ENCODE measurements around the gene SDC4. TPM values are rescaled to one million over a fixed set of nuclear protein-coding genes. Genes with fewer than 3 reads are reported as not detected.
A peak's percentile ranks its signal among the peaks of the same experiment; 100 is the strongest.

The SDC4 gene
- total RNA-seq, 2 donors from 2014 or later: 123 to 266 TPM

DNA sequence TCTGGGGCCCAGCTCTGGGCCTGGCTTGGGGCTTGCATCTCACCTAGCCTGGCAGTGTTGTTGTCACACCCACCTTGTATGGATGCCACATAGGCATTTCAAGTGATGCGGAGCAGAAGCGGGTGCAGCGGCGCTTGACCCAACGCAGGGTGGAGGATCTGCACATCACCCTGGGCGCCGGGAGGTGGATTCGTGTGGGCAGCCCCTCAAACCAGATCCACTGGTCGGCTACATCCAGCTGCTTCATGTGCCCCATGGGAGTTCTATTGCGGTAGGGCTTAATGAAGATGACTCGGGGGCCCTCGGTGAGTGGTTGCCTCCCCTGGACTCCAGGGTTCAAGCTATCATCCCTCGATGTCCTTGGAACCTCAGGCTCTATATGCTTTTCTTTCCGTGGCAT, 26.7 kb upstream of the SDC4 start:
- DNase-seq (ENCODE audit: low spot score): no peak
- H3K9me3 ChIP-seq: no peaks in the 10 kb centered on the region
- H3K4me3 ChIP-seq: no peak overlapping the region
- intact Hi-C loops (cut with DNase I): loop anchor here (1.0 to 5.0 kb wide), 3 partner anchors 32 to 62 kb away; partner anchors contain the start of gene DBNDD2
- no peaks in the 10 kb centered on the region for H3K4me1 ChIP-seq (replicated peaks)
- no peaks in the 10 kb centered on the region for H3K27me3 ChIP-seq (replicated peaks; ENCODE audit: insufficient read depth)
- no peak overlapping the region for H3K27ac ChIP-seq
- no peak for TF ChIP-seq POLR2AphosphoS5 (IDR thresholded peaks at IDR 0.05)
- TF ChIP-seq CTCF (IDR thresholded peaks at IDR 0.05): no peak
- TF ChIP-seq POLR2A (IDR thresholded peaks at IDR 0.05): no peak
- no peaks in the 10 kb centered on the region for H3K36me3 ChIP-seq
- WGBS: 93% methylated on average over 14 of the region's 14 CpGs

DNA sequence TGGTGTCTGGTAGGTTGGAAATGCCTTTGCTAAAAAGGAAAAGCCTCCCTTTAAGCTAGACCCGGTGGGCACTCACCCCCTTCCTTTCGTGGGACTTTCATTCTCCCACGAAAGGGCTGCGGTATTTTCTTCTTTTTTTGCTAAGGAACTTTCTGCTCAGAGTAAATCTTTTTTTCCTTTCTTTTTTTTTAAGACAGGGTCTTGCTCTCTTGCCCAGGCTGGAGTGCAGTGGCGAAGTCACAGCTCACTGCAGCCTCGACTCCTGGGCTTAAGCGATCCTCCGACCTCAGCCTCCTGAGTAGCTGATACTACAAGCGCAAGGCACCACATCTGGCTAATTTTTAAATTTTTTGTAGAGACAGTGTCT, 25.9 kb upstream of the SDC4 start:
- 66% methylated on average over 9 of the region's 9 CpGs for WGBS
- Histone ChIP-seq H3K36me3 (no peaks in the 10 kb centered on the region), H3K27me3 (replicated peaks; ENCODE audit: insufficient read depth) (no peaks in the 10 kb centered on the region), H3K9me3 (no peaks in the 10 kb centered on the region), H3K27ac (peak overlapping the region; percentile 48 to 62), H3K4me3 (peak overlapping the region; percentile 27 to 33), H3K4me1 (replicated peaks) (no peaks in the 10 kb centered on the region)
- DNase-seq (ENCODE audit: low spot score): no peak
- intact Hi-C loops (cut with DNase I): loop anchor here (1.0 to 5.0 kb wide), 3 partner anchors 33 to 63 kb away; partner anchors contain the start of gene DBNDD2
- TF ChIP-seq POLR2A (IDR thresholded peaks at IDR 0.05): no peak
- no peak for TF ChIP-seq POLR2AphosphoS5 (IDR thresholded peaks at IDR 0.05)
- TF ChIP-seq CTCF (IDR thresholded peaks at IDR 0.05): no peak

- peak; percentile 69 to 94 (median 80) for TF ChIP-seq CTCF (IDR thresholded peaks at IDR 0.05)
- TF ChIP-seq POLR2A (IDR thresholded peaks at IDR 0.05): no peak
- TF ChIP-seq POLR2AphosphoS5 (IDR thresholded peaks at IDR 0.05): peak; percentile 51
- H3K9me3 ChIP-seq: no peaks in the 10 kb centered on the region
- DNase-seq (ENCODE audit: low spot score): peak; percentile 74
- 20% methylated on average over 38 of the region's 38 CpGs for WGBS
- no peaks in the 10 kb centered on the region for H3K36me3 ChIP-seq
- intact Hi-C loops (cut with DNase I): loop anchor here (1.0 to 5.0 kb wide), 3 partner anchors 34 to 64 kb away; partner anchors contain the start of gene DBNDD2
- H3K27ac ChIP-seq: peak overlapping the region; percentile 48 to 62
- H3K4me3 ChIP-seq: peak overlapping the region; percentile 27 to 33
- H3K4me1 ChIP-seq (replicated peaks): no peaks in the 10 kb centered on the region
- no peaks in the 10 kb centered on the region for H3K27me3 ChIP-seq (replicated peaks; ENCODE audit: insufficient read depth)
Observed at GRCh38 chr20:45373353-45374100, 25.3 kb upstream of the SDC4 start.

DNA sequence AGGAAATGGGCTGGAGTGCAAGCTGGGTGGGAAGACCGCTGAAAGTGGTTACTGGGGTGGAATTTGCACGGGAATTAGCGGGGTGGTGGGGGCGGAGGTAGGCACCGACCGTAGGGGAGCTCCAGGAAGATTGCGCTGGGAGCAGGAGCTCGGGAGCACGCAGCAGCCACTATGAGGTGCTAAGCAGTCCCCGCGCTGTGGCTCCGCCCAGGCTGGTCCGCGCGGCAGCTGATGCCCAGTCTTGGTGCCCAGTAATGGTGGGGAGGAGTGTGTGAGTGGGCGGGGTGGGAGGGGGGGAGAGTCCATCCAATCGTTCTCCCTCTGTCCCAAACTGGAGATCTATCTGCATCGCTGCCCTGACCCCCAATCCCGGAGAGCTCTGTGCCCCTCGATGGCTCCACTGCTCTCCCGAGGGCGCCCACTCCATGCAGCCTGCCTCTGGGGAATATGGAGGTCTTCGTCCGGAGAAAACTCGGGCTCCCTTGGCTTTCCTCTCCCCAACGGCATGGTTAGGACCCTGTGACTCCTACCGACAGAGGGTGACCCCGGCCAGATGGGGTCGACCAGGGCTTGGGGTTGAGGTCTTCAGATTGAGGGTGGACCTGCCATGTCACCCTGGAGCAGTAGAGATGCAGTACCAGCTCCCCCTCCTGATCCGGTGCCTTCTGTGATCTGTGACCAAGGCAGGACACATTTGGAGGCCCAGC, 24.6 kb upstream of the SDC4 start:
- Histone ChIP-seq H3K27ac (peak overlapping the region; percentile 48 to 62), H3K4me1 (replicated peaks) (no peaks in the 10 kb centered on the region), H3K36me3 (no peaks in the 10 kb centered on the region), H3K9me3 (no peaks in the 10 kb centered on the region), H3K27me3 (replicated peaks; ENCODE audit: insufficient read depth) (no peaks in the 10 kb centered on the region), H3K4me3 (peak overlapping the region in 1 of 2 donors; percentile 33)
- intact Hi-C loops (cut with DNase I): loop anchor here (5.0 kb wide), 2 partner anchors 35 to 55 kb away; partner anchors contain the start of gene DBNDD2
- no peak for TF ChIP-seq POLR2A (IDR thresholded peaks at IDR 0.05)
- TF ChIP-seq CTCF (IDR thresholded peaks at IDR 0.05): no peak
- no peak for TF ChIP-seq POLR2AphosphoS5 (IDR thresholded peaks at IDR 0.05)
- WGBS: 43% methylated on average over 30 of the region's 30 CpGs
- DNase-seq (ENCODE audit: low spot score): no peak
